ENCODE data around the gene KCNC1.

KCNC1 gene

GRCh38 chr11:17793642-17794170, 59.1 kb downstream of the KCNC1 start:
- no peak for TF ChIP-seq CTCF (IDR thresholded peaks at IDR 0.05; ENCODE audit: insufficient read depth, low read length, missing control alignments)
- H3K4me3 ChIP-seq (ENCODE audit: low read depth, low read length) = no peak overlapping the region
- no peak for DNase-seq (ENCODE audit: low read depth, low spot score)
- POLR2A ChIA-PET = no interaction called here
- CTCF ChIA-PET = no interaction called here

GRCh38 chr11:17794981-17795380, 60.4 kb downstream of the KCNC1 start:
- POLR2A ChIA-PET = no interaction called here

GRCh38 chr11:17796154-17796553, 61.6 kb downstream of the KCNC1 start:
- TF ChIP-seq CTCF (IDR thresholded peaks at IDR 0.05; ENCODE audit: insufficient read depth, low read length, missing control alignments) = no peak
- DNase-seq (ENCODE audit: low read depth, low spot score) = no peak
- H3K4me3 ChIP-seq (ENCODE audit: low read depth, low read length) = no peak overlapping the region
- CTCF ChIA-PET = no interaction called here
- POLR2A ChIA-PET = no interaction called here

More at GRCh38 chr11:17794981-17795380, 60.4 kb downstream of the KCNC1 start:
- no peak for DNase-seq (ENCODE audit: low read depth, low spot score)
- no peak for TF ChIP-seq CTCF (IDR thresholded peaks at IDR 0.05; ENCODE audit: insufficient read depth, low read length, missing control alignments)
- H3K4me3 ChIP-seq (ENCODE audit: low read depth, low read length) = no peak overlapping the region
- CTCF ChIA-PET = no interaction called here

GRCh38 chr11:17798253-17798652, 63.7 kb downstream of the KCNC1 start:
- no peak for DNase-seq (ENCODE audit: low read depth, low spot score)
- POLR2A ChIA-PET = no interaction called here

GRCh38 chr11:17798716-17799115, 64.1 kb downstream of the KCNC1 start:
- TF ChIP-seq CTCF (IDR thresholded peaks at IDR 0.05; ENCODE audit: insufficient read depth, low read length, missing control alignments) = no peak
- DNase-seq (ENCODE audit: low read depth, low spot score) = no peak
- POLR2A ChIA-PET = no interaction called here
- CTCF ChIA-PET = interaction anchor here (1.0 kb wide), 1 partner anchor 72 kb away, joined by 3 read pairs; no protein-coding TSS in a partner anchor
- H3K4me3 ChIP-seq (ENCODE audit: low read depth, low read length) = no peak overlapping the region

More at GRCh38 chr11:17798253-17798652, 63.7 kb downstream of the KCNC1 start:
- no peak overlapping the region for H3K4me3 ChIP-seq (ENCODE audit: low read depth, low read length)
- TF ChIP-seq CTCF (IDR thresholded peaks at IDR 0.05; ENCODE audit: insufficient read depth, low read length, missing control alignments) = no peak
- CTCF ChIA-PET = interaction anchor here (1.0 to 1.2 kb wide), 2 partner anchors 72 to 181 kb away, joined by 3 read pairs; no protein-coding TSS in a partner anchor

- DNase-seq (ENCODE audit: low read depth, low spot score) = no peak
- CTCF ChIA-PET = interaction anchor here (1.0 kb wide), 1 partner anchor 71 kb away, joined by 3 read pairs; no protein-coding TSS in a partner anchor
- H3K4me3 ChIP-seq (ENCODE audit: low read depth, low read length) = no peak overlapping the region
- POLR2A ChIA-PET = no interaction called here
- TF ChIP-seq CTCF (IDR thresholded peaks at IDR 0.05; ENCODE audit: insufficient read depth, low read length, missing control alignments) = no peak
Observed at GRCh38 chr11:17799147-17799546, 64.6 kb downstream of the KCNC1 start.
